Endothelial cell of umbilical vein (primary cell): ENCODE data around the gene NEDD4. TPM values are rescaled to one million over a fixed set of nuclear protein-coding genes. Genes with fewer than 3 reads are reported as not detected.

Experiments used
- BruUV-seq: library from RNA; stranded (reverse); fragments of 400-500 nt; replicated peaks from 2 replicates; lab custom pipeline; 2021; lab: Mats Ljungman, UMichigan
- CTCF ChIA-PET: fragments of 300-600, 350-600 bp; sonication (Branson Sonifier 250); formaldehyde crosslinking; loops from one replicate; lab custom pipeline; 2021; ENCODE audit warnings: antibody characterized with exemption, inconsistent platforms; lab: Charles Lee
- POLR2A ChIA-PET: fragments of 300-600, 350-600 bp; sonication (Branson Sonifier 250); formaldehyde crosslinking; loops from one replicate; lab custom pipeline; 2021; ENCODE audit warnings: antibody characterized with exemption, inconsistent platforms; lab: Charles Lee
- DNase-seq: peaks from one replicate; pipeline ENCODE4 v3.0.0-alpha.2; 2011; ENCODE audit warnings: low read depth, low spot score
- FAIRE-seq: peaks from 2 replicates; lab custom pipeline; 2011; peaks lifted over from hg19 to GRCh38; lab: Jason Lieb, UNC
- H2AFZ ChIP-seq: 2 replicates; pipeline ENCODE4 v1.6.0; 2012; ENCODE audit warnings: low read depth, low read length, control low read depth, inconsistent platforms
- H3K27ac ChIP-seq: 2 replicates; pipeline ENCODE4 v1.5.1; 2011; ENCODE audit warnings: low read depth, mild to moderate bottlenecking, control low read depth, low read length, moderate library complexity; ENCODE audit not compliant: insufficient read depth
- H3K27me3 ChIP-seq, 2 experiments: 2 replicates each; pipeline versions ENCODE4 v1.6.0 to v1.6.1; 2011; ENCODE audit warnings: low read length in 2 of 2, mixed read lengths in 1 of 2; ENCODE audit not compliant: control insufficient read depth in 2 of 2, insufficient read depth in 2 of 2
- H3K36me3 ChIP-seq, 2 experiments: 2 replicates in 1 of 2; 3 replicates in 1 of 2; pipeline ENCODE4 v1.5.1; 2011; ENCODE audit warnings: low read length in 2 of 2, mild to moderate bottlenecking in 1 of 2, moderate library complexity in 1 of 2; ENCODE audit not compliant: control insufficient read depth in 2 of 2, insufficient read depth in 2 of 2; ENCODE audit errors: extremely low read depth in 1 of 2
- H3K4me1 ChIP-seq: 3 replicates; pipeline ENCODE4 v1.5.1; 2011; ENCODE audit warnings: mild to moderate bottlenecking, low read length; ENCODE audit not compliant: control insufficient read depth, insufficient read depth; ENCODE audit errors: extremely low read depth
- H3K4me2 ChIP-seq: 2 replicates; pipeline ENCODE4 v1.6.1; 2011; ENCODE audit warnings: low read length, control low read depth, mixed read lengths; ENCODE audit not compliant: insufficient read depth
- H3K4me3 ChIP-seq, 3 experiments: fragments of 200-600 bp in 1 of 3; sonication (generic), shearing (Covaris generic) in 1 of 3; replicated peaks in 1 of 3; 2 replicates each; pipeline ENCODE4 v1.5.1; 2011 to 2016; ENCODE audit warnings: control low read depth in 3 of 3, low read length in 3 of 3, mild to moderate bottlenecking in 2 of 3, inconsistent platforms in 1 of 3, low read depth in 1 of 3, moderate library complexity in 1 of 3; ENCODE audit not compliant: insufficient read depth in 1 of 3
- H3K79me2 ChIP-seq: 2 replicates; pipeline ENCODE4 v1.6.0; 2012; ENCODE audit warnings: low read length, inconsistent platforms; ENCODE audit not compliant: control insufficient read depth, insufficient read depth
- H3K9ac ChIP-seq: replicated peaks from 2 replicates; pipeline ENCODE3; 2011; ENCODE audit warnings: low read length, control low read depth; ENCODE audit not compliant: insufficient read depth; ENCODE audit errors: extremely low read depth
- H3K9me1 ChIP-seq: replicated peaks from 3 replicates; pipeline ENCODE4 v1.6.0; 2011; ENCODE audit warnings: mild to moderate bottlenecking, low read length; ENCODE audit not compliant: control insufficient read depth, insufficient read depth; ENCODE audit errors: extremely low read depth
- H3K9me3 ChIP-seq: replicated peaks from 2 replicates; pipeline ENCODE4 v1.5.1; 2012; ENCODE audit warnings: low read length, inconsistent platforms; ENCODE audit not compliant: control insufficient read depth, insufficient read depth
- H4K20me1 ChIP-seq: replicated peaks from 2 replicates; pipeline ENCODE3; 2011; ENCODE audit warnings: mild to moderate bottlenecking, low read length; ENCODE audit not compliant: control insufficient read depth, insufficient read depth; ENCODE audit errors: extremely low read depth
- EZH2 ChIP-seq: IDR thresholded peaks from 2 replicates; pipeline ENCODE4 v1.6.1; 2012; ENCODE audit warnings: borderline replicate concordance, low read depth, mild to moderate bottlenecking, moderate library complexity, low read length, inconsistent platforms; ENCODE audit not compliant: severe bottlenecking
- FOS ChIP-seq: IDR thresholded peaks from 2 replicates; pipeline ENCODE4 v1.6.1; 2011; ENCODE audit warnings: mild to moderate bottlenecking, low read length, moderate library complexity, borderline replicate concordance; ENCODE audit not compliant: insufficient read depth
- GATA2 ChIP-seq: IDR thresholded peaks from 2 replicates; pipeline ENCODE4 v1.7.0; 2011; ENCODE audit warnings: low read depth, mild to moderate bottlenecking, moderate library complexity, mixed read lengths, low read length; ENCODE audit not compliant: insufficient read length, insufficient read depth
- JUN ChIP-seq: IDR thresholded peaks from 2 replicates; pipeline ENCODE4 v1.6.1; 2011; ENCODE audit warnings: borderline replicate concordance, low read depth; ENCODE audit not compliant: insufficient read length, insufficient read depth
- MYC ChIP-seq: IDR thresholded peaks from one replicate; pipeline ENCODE4 v1.6.1; 2011; ENCODE audit warnings: mild to moderate bottlenecking, low read depth, low read length
- POLR2A ChIP-seq: IDR thresholded peaks from 2 replicates; pipeline ENCODE4 v1.6.1; 2012; ENCODE audit warnings: low read depth, mild to moderate bottlenecking, control low read depth, low read length
- POLR2AphosphoS5 ChIP-seq: IDR thresholded peaks from 2 replicates; pipeline ENCODE4 v1.6.1; 2012; ENCODE audit warnings: low read depth, mild to moderate bottlenecking, control low read depth, low read length, moderate library complexity; ENCODE audit not compliant: insufficient read depth
- dilution Hi-C: fragments of 300-500 bp; cut with MboI; formaldehyde crosslinking; loops from one replicate; pipeline ENCODE4 v1.15.0; 2019; ENCODE audit warnings: low sequenced_read_pairs; ENCODE audit not compliant: extremely low pct_ligation_motif_present
- intact Hi-C: fragments of 100-400 bp; cut with micrococcal nuclease; formaldehyde crosslinking; loops from one replicate; pipeline ENCODE4 v1.10.0; 2022
- polyA plus RNA-seq, 4 experiments: library from polyadenylated mRNA; depleted of rRNA in 3 of 4; stranded (reverse) in 3 of 4; unstranded in 1 of 4; fragments of >200 nt; gene quantifications; 2 replicates each; pipeline versions ENCODE4 v1.2.1 to v1.2.3, GENCODE V29; 2011 to 2012; ENCODE audit warnings: missing spikeins in 1 of 4
- total RNA-seq: library from RNA; stranded (reverse); gene quantifications from 2 replicates; pipeline ENCODE4 v1.2.3, GENCODE V29; 2021
- TF ChIP-seq, protein P1 (sequence below), 2 donors: IDR thresholded peaks; 1 replicate in 1 of 2; 2 replicates in 1 of 2; pipeline ENCODE4 v1.5.1; 2011; ENCODE audit warnings: low read length in 2 of 2, mild to moderate bottlenecking in 2 of 2, moderate library complexity in 2 of 2, control low read depth in 1 of 2, inconsistent platforms in 1 of 2, low read depth in 1 of 2; ENCODE audit not compliant: insufficient read depth in 1 of 2; ENCODE audit errors: extremely low read depth in 1 of 2
- TF ChIP-seq, protein P2 (sequence below): IDR thresholded peaks from 2 replicates; pipeline ENCODE4 v1.6.1; 2011; ENCODE audit not compliant: insufficient read depth, insufficient read length

NEDD4 gene
- total and polyA plus RNA-seq, 2 donors (not counting 3 experiments of a cell fraction or from before 2014, with no cell fraction given), result 9.2 to 39.0 TPM

DNA sequence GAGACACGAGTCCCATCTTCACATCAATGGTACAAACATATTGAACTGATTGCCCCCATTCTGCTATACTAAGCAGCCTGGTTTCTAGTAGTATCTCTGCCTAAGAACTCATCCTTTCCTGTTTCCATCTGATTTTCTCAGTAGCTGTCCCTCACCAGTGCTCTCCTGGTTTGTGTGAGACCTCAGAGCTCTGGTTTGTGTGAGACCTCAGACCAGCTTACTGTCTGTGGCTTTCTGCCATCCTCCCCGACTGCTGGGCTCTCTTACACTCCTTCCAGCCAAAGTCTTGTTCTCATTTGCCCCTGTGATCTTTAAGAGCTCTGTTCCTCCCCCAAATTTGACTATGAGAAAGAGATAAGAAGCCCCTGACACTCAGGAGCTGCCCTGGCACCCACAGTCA, 41.1 kb upstream of the NEDD4 start:
- POLR2A ChIA-PET, result no interaction called here

More for the DNA sequence above, 41.1 kb upstream of the NEDD4 start:
- intact Hi-C loops, result no loop called here
- Histone ChIP-seq H3K4me3 (no peak overlapping the region), H3K9ac (no peak overlapping the region), H3K36me3 (no peaks in the 10 kb centered on the region), H3K9me1 (no peaks in the 10 kb centered on the region), H3K27ac (no peak overlapping the region), H3K4me1 (peaks cover under 1% of the 10 kb centered on the region), H3K9me3 (no peaks in the 10 kb centered on the region), H3K79me2 (no peaks in the 10 kb centered on the region), H2AFZ (no peak overlapping the region), H3K4me2 (no peak overlapping the region), H4K20me1 (no peaks in the 10 kb centered on the region), H3K27me3 (no peaks in the 10 kb centered on the region)
- FAIRE-seq (no peak), DNase-seq (no peak)
- CTCF ChIA-PET, result interaction anchor here (0.6 to 1.2 kb wide), 3 partner anchors 13 to 116 kb away, joined by 3 read pairs; no protein-coding TSS in a partner anchor
- TF ChIP-seq POLR2AphosphoS5 (no peak), EZH2 (no peak), POLR2A (no peak), MYC (no peak), FOS (no peak), JUN (no peak), GATA2 (no peak)
- TF ChIP-seq, protein P1, sequence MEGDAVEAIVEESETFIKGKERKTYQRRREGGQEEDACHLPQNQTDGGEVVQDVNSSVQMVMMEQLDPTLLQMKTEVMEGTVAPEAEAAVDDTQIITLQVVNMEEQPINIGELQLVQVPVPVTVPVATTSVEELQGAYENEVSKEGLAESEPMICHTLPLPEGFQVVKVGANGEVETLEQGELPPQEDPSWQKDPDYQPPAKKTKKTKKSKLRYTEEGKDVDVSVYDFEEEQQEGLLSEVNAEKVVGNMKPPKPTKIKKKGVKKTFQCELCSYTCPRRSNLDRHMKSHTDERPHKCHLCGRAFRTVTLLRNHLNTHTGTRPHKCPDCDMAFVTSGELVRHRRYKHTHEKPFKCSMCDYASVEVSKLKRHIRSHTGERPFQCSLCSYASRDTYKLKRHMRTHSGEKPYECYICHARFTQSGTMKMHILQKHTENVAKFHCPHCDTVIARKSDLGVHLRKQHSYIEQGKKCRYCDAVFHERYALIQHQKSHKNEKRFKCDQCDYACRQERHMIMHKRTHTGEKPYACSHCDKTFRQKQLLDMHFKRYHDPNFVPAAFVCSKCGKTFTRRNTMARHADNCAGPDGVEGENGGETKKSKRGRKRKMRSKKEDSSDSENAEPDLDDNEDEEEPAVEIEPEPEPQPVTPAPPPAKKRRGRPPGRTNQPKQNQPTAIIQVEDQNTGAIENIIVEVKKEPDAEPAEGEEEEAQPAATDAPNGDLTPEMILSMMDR (IDR thresholded peaks at IDR 0.05; ENCODE audit: extremely low read depth in 1 of 2, insufficient read depth in 1 of 2, low read depth in 1 of 2, low read length in 2 of 2), result no peak
- TF ChIP-seq, protein P2, sequence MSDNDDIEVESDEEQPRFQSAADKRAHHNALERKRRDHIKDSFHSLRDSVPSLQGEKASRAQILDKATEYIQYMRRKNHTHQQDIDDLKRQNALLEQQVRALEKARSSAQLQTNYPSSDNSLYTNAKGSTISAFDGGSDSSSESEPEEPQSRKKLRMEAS, result no peak
- no TSS peak for BruUV-seq
- dilution Hi-C loops, result no loop called here
